ENCODE data around the gene RBM20.

RBM20 gene

DNA sequence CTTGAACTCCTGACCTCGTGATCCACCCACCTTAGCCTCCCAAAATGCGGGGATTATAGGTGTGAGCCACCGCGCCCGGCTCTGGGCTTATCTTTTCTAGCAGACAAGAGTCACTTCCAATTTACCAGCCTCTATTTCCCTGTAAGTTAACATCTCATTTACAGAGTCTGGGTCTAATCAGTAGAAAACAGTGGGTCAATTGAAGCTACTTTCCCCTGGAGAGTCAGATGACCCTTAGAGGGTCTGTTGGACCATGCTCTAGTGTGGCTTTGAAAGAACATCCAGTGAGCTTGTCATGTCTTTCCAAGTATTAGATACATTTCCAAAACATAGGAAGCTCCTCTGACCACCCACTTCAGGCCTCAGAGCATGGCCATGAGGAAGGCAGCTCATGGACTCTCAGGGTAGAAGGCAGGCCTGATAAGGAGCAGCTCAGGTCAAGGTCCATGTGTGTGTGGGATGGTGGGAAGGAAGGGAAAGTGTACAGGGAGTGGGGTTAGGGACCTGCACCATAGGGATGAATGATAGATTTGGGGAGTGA is 27.6 kb upstream of the RBM20 start:
- Histone ChIP-seq H3F3A (ENCODE audit: insufficient read depth, low read length) (peaks cover 12% of the 10 kb centered on the region), H3K36me3 (replicated peaks; ENCODE audit: insufficient read depth, low read length) (no peaks in the 10 kb centered on the region), H3K79me2 (ENCODE audit: low read length) (no peaks in the 10 kb centered on the region), H3K4me2 (ENCODE audit: low read depth, low read length) (no peak overlapping the region), H2AFZ (ENCODE audit: low read length) (no peak overlapping the region), H3K9me3 (replicated peaks; ENCODE audit: insufficient read depth, low read length) (no peaks in the 10 kb centered on the region), H3K9me2 (replicated peaks; ENCODE audit: insufficient read depth, low read length) (no peaks in the 10 kb centered on the region), H3K27ac (ENCODE audit: low read length) (no peak overlapping the region), H3K4me1 (ENCODE audit: low read length) (peaks cover 14% of the 10 kb centered on the region), H3K9ac (ENCODE audit: low read length) (no peak overlapping the region), H3K27me3 (replicated peaks; ENCODE audit: insufficient read depth, low read length) (no peaks in the 10 kb centered on the region), H3K4me3 (ENCODE audit: low read length) (no peak overlapping the region), H4K20me1 (ENCODE audit: insufficient read depth, low read length) (no peaks in the 10 kb centered on the region)
- TF ChIP-seq EZH2phosphoT487 (IDR thresholded peaks at IDR 0.05; ENCODE audit: low read length) (no peak), EZH2 (optimal IDR thresholded peaks at IDR 0.05; ENCODE audit: low read depth, low read length) (no peak)
- TF ChIP-seq, protein P1, sequence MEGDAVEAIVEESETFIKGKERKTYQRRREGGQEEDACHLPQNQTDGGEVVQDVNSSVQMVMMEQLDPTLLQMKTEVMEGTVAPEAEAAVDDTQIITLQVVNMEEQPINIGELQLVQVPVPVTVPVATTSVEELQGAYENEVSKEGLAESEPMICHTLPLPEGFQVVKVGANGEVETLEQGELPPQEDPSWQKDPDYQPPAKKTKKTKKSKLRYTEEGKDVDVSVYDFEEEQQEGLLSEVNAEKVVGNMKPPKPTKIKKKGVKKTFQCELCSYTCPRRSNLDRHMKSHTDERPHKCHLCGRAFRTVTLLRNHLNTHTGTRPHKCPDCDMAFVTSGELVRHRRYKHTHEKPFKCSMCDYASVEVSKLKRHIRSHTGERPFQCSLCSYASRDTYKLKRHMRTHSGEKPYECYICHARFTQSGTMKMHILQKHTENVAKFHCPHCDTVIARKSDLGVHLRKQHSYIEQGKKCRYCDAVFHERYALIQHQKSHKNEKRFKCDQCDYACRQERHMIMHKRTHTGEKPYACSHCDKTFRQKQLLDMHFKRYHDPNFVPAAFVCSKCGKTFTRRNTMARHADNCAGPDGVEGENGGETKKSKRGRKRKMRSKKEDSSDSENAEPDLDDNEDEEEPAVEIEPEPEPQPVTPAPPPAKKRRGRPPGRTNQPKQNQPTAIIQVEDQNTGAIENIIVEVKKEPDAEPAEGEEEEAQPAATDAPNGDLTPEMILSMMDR (IDR thresholded peaks at IDR 0.05; ENCODE audit: low read length), result no peak
- DNase-seq, result no peak

DNA sequence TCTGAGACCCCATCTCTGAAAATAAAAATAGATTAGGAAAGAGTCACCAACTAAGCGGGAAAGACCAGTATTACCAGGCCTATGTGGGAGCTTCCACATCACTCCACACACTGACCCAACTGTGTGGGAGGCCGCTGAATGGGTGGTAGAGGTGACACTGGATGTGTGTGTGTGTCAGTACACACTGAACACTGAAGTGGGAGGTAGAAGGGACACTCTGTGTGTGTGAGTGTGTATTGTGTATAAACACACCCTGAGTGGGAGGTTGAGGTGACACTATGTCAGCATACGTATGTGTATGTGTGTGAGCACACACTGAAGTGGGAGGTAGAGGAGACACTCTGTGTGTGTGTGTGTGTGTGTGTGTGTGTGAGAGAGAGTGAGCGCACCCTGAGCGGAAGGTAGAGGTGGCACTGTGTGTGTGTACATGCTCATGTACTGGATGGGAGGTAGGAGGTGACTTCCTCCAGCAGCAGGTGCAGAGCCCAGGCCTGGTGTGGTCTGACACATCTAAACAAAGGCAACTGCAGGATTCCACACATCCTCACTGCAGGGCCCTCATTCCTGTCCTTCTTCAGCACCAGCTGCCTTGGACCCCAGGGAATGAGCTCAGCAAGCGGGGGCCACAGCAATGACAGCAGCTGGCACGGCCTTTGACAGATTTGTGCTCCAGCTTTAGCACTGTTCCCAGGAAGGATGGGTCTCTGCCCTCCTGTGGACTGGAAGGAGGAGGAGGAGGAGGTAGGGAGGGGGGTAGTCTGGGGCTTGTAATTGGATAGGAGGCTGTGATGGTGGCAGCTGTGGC is 26.5 kb upstream of the RBM20 start:
- no peaks in the 10 kb centered on the region for H3K79me2 ChIP-seq (ENCODE audit: low read length)
- no peak overlapping the region for H3K4me2 ChIP-seq (ENCODE audit: low read depth, low read length)
- peaks cover 3% of the 10 kb centered on the region for H3K4me1 ChIP-seq (ENCODE audit: low read length)
- H3K9me2 ChIP-seq (replicated peaks; ENCODE audit: insufficient read depth, low read length), result no peaks in the 10 kb centered on the region
- no peaks in the 10 kb centered on the region for H3K27me3 ChIP-seq (replicated peaks; ENCODE audit: insufficient read depth, low read length)
- H3F3A ChIP-seq (ENCODE audit: insufficient read depth, low read length), result peaks cover 2% of the 10 kb centered on the region
- H3K36me3 ChIP-seq (replicated peaks; ENCODE audit: insufficient read depth, low read length), result no peaks in the 10 kb centered on the region
- H2AFZ ChIP-seq (ENCODE audit: low read length), result no peak overlapping the region
- no peak for TF ChIP-seq EZH2phosphoT487 (IDR thresholded peaks at IDR 0.05; ENCODE audit: low read length)
- no peak for TF ChIP-seq EZH2 (optimal IDR thresholded peaks at IDR 0.05; ENCODE audit: low read depth, low read length)
- TF ChIP-seq, protein P1 (IDR thresholded peaks at IDR 0.05; ENCODE audit: low read length), result no peak
- no peak overlapping the region for H3K9ac ChIP-seq (ENCODE audit: low read length)
- H3K9me3 ChIP-seq (replicated peaks; ENCODE audit: insufficient read depth, low read length), result no peaks in the 10 kb centered on the region
- H3K27ac ChIP-seq (ENCODE audit: low read length), result no peak overlapping the region
- H3K4me3 ChIP-seq (ENCODE audit: low read length), result no peak overlapping the region
- H4K20me1 ChIP-seq (ENCODE audit: insufficient read depth, low read length), result no peaks in the 10 kb centered on the region
- DNase-seq, result no peak

DNA sequence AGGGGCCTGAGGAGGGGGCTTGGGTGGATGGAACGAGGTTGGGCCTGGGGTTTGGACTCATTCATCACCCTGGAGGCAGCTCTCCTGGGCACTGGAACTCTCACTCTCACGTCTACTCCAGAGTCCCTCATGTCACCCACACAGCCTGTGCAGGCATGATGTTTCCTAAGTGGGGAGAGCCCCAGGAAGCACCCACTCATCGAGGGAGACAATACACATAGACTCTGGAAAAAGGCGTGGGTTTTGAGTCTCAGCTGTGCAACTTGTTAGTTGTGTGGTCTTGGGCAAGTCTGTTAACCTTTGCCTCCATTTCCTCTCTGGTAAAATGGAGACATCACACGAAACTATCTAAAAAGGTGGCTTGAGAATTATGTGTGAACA is 25.9 kb upstream of the RBM20 start:
- no peaks in the 10 kb centered on the region for H3K36me3 ChIP-seq (replicated peaks; ENCODE audit: insufficient read depth, low read length)
- no peaks in the 10 kb centered on the region for H3K79me2 ChIP-seq (ENCODE audit: low read length)
- H3K9ac ChIP-seq (ENCODE audit: low read length), result no peak overlapping the region
- H3F3A ChIP-seq (ENCODE audit: insufficient read depth, low read length), result no peaks in the 10 kb centered on the region
- no peak overlapping the region for H3K4me2 ChIP-seq (ENCODE audit: low read depth, low read length)
- no peak overlapping the region for H3K4me3 ChIP-seq (ENCODE audit: low read length)
- H4K20me1 ChIP-seq (ENCODE audit: insufficient read depth, low read length), result no peaks in the 10 kb centered on the region
- TF ChIP-seq, protein P1 (IDR thresholded peaks at IDR 0.05; ENCODE audit: low read length), result no peak
- TF ChIP-seq EZH2phosphoT487 (IDR thresholded peaks at IDR 0.05; ENCODE audit: low read length) (no peak), EZH2 (optimal IDR thresholded peaks at IDR 0.05; ENCODE audit: low read depth, low read length) (no peak)
- no peaks in the 10 kb centered on the region for H3K9me2 ChIP-seq (replicated peaks; ENCODE audit: insufficient read depth, low read length)
- no peaks in the 10 kb centered on the region for H3K27me3 ChIP-seq (replicated peaks; ENCODE audit: insufficient read depth, low read length)
- DNase-seq, result no peak
- H3K4me1 ChIP-seq (ENCODE audit: low read length), result no peaks in the 10 kb centered on the region
- H2AFZ ChIP-seq (ENCODE audit: low read length), result no peak overlapping the region
- H3K9me3 ChIP-seq (replicated peaks; ENCODE audit: insufficient read depth, low read length), result no peaks in the 10 kb centered on the region
- no peak overlapping the region for H3K27ac ChIP-seq (ENCODE audit: low read length)

All from MM.1S (cell line).